GM18505 (cell line): ENCODE measurements around the gene HDAC6.
"Not testable (repeated sequence)": the region's sequence is repeated elsewhere in the genome, so short reads cannot be mapped to it uniquely, and the experiment has no call there.

Source experiments
- ATAC-seq: cut with Tn5 transposase; IDR thresholded peaks from one replicate; pipeline ENCODE4 v1.9.1; 2021; ENCODE audit not compliant: unreplicated experiment
- POLR2A ChIP-seq: IDR thresholded peaks from 4 replicates; pipeline ENCODE4 v1.6.1; 2011; ENCODE audit warnings: borderline replicate concordance; ENCODE audit not compliant: insufficient read depth, insufficient read length; ENCODE audit errors: extremely low read depth

Gene HDAC6

GRCh38 chrX:48848847-48849246 is 47.0 kb downstream of the HDAC6 start:
- ATAC-seq: no peak
- no peak for TF ChIP-seq POLR2A

GRCh38 chrX:48852857-48853256 is 51.0 kb downstream of the HDAC6 start:
- no peak for ATAC-seq
- no peak for TF ChIP-seq POLR2A

DNA sequence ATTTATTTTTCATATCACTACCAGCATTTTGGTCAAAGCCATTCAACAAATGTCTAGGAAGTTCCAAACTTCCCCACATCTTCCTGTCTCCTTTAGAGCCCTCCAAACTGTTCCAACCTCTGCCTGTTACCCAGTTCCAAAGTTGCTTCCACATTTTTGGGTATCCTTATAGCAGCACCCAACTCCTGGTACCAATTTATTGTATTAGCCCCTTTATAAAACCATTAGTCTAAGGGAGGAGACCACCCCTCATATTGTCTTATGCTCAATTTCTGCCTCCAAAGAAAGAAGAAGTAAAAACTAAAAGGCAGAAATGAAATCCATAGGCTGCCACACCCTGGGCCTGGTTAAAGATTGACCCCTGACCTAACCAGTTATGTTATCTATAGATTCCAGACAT is 51.6 kb downstream of the HDAC6 start:
- ATAC-seq: not testable (repeated sequence)

DNA sequence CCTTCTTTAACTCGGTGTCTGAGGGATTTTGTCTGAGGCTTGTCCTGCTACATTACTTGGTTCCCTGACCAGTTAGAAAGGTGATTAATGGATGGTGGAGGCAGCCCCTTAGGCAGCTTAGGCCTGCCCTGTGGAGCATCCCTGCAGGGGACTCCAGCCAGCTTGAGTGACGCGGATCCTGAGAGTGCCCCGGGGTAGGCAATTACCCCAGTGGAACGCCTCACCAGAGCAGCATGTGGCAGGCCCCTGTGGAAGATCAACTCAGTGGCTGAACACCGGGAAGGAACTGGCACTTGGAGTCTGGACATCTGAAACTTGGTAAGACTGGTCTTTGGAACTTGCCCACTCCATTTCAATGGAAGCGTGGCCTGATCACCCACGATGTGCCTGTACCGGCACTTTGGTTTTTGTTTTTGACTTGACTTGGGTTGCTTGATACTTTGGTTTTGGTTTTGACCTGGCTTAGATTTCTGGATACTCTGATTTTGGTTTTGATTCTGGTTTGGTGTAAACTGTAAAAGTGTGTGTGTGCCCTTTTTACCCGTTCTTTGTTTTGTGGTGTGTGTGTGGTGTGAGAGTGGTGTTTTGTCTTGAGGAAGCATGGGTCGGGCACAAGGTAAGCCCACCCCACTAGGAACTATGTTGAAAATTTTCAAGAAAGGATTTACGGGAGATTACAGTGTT is 52.4 kb downstream of the HDAC6 start:
- ATAC-seq: not testable (repeated sequence)

- TF ChIP-seq POLR2A: no peak
- ATAC-seq: no peak
Observed at GRCh38 chrX:48854898-48855297, 53.0 kb downstream of the HDAC6 start.

DNA sequence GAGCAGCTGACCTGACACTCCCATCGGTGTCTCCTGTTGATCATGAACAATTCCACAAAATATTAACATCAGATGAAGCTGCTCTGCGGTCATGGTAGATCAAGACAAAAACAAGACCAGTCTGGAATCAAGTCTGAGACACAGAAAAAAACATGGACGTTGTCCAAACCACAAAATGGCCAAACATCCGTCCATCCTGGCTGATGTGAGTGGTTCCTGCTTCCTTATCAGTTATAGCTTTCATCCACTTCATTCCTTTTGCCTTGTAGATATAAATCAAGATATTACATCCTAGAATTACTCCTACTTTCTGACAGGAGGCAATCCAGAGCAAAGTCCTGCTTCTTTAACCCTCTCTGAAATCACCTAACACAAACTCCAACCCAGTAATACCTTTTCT is 62.3 kb downstream of the HDAC6 start:
- no peak for TF ChIP-seq POLR2A
- no peak for ATAC-seq

GRCh38 chrX:48872017-48872416 is 70.2 kb downstream of the HDAC6 start:
- ATAC-seq: not testable (repeated sequence)
